LHCN-M2 (cell line): ENCODE results near the gene TMEM86A. TPM values are rescaled to one million over a fixed set of nuclear protein-coding genes. Genes with fewer than 3 reads are reported as not detected.
"Not testable (repeated sequence)": the region's sequence is repeated elsewhere in the genome, so short reads cannot be mapped to it uniquely, and the experiment has no call there.

Experiments
- DNase-seq: peaks from one replicate; pipeline ENCODE4 v3.0.0-alpha.2; 2012; ENCODE audit warnings: low read depth
- polyA plus RNA-seq: library from polyadenylated mRNA; unstranded; fragments of >200 nt; gene quantifications from one replicate; pipeline ENCODE4 v1.2.1, GENCODE V29; 2012; ENCODE audit warnings: missing spikeins
- total RNA-seq: library from RNA; depleted of rRNA; stranded (reverse); fragments of >200 nt; gene quantifications from 2 replicates; pipeline ENCODE4 v1.2.3, GENCODE V29; 2014; rRNA removed

The TMEM86A gene, protein sequence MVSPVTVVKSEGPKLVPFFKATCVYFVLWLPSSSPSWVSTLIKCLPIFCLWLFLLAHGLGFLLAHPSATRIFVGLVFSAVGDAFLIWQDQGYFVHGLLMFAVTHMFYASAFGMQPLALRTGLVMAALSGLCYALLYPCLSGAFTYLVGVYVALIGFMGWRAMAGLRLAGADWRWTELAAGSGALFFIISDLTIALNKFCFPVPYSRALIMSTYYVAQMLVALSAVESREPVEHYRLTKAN
- total RNA-seq = 1.6 and 2.1 TPM in 2 replicates
- 2.1 TPM for polyA plus RNA-seq

DNA sequence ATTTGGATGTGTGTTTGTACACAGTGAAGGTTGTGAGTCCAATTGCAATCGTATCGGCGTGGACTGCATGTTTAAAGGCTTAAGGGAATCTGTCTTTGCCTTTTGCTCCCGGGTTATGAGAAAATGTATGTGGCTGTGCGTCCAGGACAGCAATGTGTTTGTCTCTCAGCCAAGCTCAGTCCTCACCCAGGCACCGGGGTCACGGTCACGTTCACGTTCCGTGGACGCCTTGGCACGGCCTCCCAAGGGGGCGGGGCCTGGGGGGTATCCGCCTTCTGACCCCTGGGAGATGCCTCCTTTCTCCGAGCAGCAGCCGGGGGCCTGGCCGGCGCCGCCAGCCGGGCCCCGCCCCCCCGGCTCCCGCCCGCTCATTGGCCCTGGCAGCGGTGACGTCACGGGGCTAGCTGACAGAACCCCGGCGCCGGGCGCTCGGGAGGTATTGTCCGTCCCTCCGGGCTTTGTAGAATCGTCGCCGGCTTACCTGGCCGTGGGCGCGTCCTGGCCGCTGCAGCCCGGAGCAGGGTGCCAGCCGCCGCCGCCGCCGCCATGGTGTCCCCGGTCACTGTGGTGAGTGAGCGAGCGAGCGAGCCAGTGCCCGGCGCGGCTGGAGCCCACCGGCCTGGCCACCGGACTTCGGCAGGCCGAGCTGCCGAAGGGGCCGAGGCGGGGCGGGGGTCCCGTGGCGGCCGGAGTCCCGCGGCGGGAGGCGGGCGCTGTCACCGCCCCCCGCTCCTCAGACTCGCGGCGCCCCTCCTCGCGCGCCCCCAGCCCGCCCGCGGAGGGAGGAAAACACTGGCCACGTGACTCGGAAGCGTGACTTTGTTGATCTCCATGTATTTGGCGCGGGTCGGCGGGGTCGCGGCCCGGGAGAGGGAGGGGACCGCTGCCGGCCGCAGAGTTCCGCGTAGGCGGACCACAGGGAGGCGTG is at the start of gene TMEM86A:
Gene TMEM86A, plus strand, starts transcription at position 439 of the 928 bp plus-strand sequence. Its CDS starts 108 bp downstream, at position 547.
- DNase-seq = peak; percentile 81

DNA sequence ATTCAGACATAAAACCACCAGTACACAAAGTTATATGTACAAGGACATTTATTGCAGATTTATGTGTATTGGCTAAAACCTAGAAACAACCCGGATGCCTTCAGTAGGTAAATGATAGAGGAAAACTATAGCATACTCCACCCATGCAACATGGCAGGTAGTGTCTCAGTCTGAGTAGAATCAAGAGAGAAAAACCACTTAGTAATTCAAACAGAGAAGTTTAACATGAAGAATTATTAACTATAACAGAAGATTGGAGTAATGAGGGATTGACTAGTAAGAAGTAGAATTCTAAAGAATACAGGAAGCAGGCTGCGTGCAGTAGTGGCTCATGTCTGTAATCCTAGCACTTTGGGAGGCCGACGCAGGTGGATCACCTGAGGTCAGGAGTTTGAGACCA is 48.2 kb upstream of the TMEM86A start:
- DNase-seq = no peak

DNA sequence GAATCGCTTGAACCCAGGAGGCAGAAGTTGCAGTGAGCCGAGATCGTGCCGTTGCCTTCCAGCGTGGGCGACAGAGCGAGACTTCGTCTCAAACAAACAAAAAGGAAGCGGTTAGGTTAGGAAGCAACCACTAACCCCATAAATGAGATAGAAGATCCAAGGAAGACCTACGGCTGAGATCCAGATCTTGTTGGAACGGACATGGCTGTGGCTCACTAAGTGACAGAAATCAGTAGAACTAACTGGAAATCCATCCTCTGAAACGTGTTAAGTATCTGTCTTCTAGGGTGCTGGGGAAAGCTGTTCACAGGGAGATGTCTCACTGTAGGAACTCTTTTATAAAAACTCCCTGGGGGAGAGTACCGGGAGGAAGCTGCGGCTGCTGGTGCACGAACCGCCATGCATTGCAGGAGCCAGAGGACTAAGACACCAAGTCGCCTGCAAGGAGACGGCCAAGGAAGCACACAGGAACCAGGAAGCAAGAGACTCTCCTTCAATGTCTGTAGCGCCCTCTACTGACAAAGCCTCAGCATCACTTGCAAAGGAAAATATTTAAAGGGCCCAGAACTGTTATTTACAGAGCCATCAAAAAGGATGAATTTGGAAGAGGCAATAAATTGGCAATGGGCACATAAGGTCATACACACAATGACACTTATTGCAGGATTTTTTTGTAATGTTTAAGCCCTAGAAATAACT is 47.6 kb upstream of the TMEM86A start:
- DNase-seq = peak; percentile 43

DNA sequence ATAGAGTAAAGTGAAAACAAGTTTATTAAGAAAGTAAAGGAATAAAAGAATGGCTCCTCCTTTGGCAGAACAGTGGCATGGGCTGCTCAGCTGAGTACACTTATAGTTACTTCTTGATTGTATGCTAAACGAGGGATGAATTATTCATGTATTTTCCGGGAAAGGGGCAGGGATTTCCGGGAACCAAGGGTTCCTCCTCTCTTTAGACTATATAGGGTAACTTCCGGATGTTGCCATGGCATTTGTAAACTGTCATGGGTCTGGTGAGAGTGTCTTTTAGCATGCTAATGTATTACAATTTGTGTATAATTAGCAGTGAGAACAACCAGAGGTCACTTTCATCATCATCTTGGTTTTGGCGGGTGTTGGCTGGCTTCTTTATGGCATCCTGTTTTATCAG is 40.9 kb upstream of the TMEM86A start:
- DNase-seq = no peak

DNA sequence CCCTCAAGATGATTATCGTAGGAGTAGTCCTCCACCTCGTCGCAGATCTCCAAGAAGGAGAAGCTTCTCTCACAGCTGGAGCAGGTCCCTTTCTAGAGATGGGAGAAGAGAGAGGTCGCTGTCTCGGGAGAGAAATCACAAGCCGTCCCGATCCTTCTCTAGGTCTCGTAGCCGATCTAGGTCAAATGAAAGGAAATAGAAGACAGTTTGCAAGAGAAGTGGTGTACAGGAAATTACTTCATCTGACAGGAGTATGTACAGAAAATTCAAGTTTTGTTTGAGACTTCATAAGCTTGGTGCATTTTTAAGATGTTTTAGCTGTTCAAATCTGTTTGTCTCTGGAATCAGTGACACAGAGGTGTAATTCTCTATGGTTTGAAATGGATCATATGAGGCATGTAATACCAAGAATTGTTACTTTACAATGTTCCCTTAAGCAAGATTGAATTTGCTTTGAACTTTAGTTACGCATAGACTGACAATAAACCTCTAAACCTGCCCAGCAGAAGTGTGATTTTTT is 33.2 kb upstream of the TMEM86A start:
- not testable (repeated sequence) for DNase-seq

DNA sequence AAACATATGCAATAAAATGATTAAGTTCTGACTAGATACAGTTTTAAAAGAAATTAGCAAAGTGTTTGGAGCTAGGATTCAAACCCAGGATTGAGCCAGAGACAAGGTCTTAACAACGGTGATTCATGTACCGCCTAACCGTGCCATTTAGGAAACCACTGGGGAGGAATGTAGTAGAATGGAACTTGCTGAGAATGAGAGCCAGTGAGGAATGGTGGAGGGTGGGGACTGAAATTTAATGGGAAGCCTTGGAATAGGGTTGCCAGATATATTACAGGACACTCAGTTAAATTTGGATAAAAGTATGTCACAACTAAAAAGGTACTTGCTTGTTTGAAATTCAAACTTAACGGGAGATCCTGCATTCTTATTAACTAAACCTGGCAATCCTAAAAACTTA is 30.4 kb upstream of the TMEM86A start:
- peak; percentile 12 for DNase-seq

DNA sequence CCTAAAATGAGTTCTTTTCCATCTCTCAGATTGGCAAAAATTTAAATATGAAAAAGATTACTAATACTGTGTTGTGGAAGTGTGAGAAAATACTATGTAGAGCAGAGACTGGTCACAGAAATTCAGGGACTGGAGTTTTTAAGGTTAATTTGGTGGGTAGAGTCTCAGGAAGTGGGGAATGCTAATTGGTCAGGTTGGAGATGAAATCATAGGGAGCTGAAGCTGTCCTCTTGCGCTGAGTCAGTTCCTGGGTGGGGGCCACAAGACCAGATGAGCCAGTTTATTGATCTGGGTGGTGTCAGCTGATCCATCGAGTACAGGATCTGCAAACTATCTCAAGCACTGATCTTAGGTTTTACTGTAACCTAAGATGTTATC is 29.4 kb upstream of the TMEM86A start:
- peak; percentile 18 for DNase-seq

DNA sequence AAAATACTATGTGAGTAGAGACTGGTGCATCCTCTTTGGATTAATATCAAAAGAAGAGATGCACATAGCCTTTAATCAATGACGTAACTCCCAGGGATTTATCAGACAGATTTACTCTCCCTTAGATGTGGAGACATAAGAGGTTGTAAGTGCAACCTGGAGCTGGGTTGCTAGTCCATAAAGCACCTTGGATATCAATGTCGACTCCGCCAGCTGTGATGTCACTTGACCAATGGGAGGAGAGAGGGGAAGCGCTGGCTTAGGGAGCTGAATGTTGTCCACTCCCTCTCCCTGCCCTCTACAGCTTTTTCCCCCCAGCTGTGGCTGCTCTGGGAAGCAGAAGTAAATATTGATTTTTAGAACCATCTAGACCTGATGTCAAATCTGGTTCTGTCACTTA is 28.9 kb upstream of the TMEM86A start:
- no peak for DNase-seq

DNA sequence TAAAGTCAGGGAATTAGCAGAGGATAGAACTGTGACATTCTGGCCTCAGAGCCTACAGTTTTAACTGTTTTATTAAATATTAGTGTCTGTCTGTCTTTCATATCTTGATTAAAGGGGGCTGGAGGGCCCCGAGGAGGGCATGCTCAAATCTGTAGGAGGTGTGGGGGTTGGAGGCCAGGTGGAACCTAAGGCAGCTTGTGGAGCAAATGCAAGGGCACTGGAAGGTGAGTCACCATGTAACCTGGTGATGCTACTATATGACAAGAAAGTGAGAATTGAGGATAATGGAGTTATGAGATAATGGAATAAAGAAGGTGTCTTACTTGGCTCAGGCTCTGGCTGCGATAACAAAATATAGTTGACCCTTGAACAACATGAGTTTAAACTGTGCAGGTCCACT is 27.3 kb upstream of the TMEM86A start:
- no peak for DNase-seq

DNA sequence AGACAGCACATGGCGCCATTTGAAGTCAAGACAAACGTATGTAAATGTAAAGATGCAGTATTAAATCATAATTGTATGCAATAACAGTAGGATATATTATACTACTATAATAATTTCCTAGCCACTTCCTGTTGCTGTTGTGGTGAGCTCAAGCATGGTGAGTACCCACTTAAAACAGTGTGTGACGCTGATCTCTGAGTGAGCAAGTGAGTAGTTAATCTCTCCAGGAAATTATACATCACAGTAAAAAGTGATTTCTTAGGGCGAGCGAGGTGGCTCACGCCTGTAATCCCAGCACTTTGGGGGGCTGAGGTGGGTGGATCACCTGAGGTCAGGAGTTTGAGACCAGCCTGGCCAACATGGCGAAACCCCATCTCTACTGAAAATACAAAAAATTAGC is 26.4 kb upstream of the TMEM86A start:
- DNase-seq = peak; percentile 58

DNA sequence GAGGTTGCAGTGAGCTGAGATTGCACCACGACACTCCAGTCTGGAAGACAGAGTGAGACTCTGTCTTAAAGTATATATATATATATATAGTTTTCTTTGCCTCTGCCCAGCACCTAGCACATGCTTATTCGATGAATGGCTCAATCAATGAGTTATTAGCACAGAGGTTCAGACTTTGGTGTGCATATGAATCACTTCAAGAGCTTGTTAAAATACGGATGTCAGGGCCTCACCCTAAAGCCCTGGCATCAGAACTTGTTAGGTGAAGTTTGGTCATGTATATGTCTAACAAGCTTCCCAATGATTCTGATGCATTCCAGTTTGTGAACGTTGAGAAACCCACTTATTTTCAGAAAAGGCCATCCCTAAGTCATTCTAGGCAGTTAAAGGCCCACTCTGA is 21.8 kb upstream of the TMEM86A start:
- no peak for DNase-seq

DNA sequence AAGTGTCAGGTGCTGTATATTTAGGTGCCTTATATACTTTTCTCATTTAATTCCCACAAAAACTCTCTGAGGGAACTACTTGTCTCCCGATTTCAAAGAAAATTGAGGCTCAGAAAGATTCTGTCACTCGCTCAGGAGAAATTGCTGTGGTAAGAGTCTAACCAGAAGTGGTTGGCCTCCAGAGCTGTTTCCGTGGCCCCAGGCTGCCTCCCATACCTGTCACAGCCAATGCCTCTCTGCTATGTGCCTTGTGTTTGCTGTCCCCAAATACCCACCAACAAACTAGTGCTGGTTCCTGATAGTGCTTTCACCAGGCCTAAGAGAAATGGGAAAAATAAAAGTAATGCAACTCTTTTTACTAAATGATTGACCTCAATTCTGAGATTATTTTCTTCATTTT is 21.0 kb upstream of the TMEM86A start:
- no peak for DNase-seq

DNA sequence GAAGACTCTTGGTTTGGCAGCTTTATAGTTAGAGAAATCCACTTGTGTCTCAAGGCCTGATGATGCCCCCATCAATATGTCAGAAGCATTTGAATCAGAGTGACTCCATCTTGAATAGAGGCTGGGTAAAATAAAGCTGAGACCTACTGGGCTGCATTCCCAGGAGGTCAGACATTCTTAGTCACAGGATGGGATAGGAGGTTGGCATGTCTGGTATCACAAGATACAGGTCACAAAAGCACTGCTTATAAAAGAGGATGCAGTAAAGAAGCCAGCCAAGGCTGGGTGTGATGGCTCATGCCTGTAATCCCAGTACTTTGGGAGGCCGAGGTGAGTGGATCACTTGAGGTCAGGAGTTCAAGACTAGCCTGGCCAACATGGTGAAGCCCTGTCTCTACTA is 16.6 kb upstream of the TMEM86A start:
- DNase-seq = not testable (repeated sequence)

DNA sequence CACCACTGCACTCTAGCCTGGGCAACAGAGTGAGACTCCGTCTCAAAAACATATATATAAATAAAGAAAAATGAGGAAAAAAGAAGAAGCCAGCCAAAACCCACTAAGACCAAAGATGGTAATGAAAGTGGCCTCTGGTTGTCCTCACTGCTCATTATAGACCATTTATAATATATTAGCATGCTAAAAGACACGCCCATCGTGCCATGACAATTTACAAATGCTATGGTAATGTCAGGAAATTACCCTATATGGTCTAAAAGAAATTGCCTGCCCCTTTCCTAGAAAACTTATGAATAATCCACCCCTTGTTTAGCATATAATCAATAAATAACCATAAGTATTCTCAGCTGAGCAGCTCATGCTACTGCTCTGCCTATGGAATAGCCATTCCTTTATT is 16.1 kb upstream of the TMEM86A start:
- no peak for DNase-seq

DNA sequence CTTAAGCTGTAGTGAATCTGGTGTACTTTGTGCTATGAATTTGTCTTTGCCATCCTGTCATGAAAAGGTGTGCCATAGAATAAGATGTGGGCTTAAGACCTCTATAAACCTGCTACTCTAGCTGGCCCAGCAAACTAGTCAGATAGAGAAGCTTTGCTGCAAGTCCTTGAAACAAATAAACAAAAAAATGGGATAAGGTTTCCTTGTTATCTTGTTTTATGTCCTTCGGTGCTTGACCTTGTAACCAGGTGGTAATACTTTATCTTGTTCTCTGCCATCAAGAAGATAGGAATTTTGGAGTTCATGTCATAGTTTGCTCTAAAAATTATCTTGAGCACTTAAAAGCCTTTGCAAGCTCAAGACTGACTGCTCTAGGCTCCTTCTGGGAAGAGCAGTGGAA is 14.3 kb upstream of the TMEM86A start:
- DNase-seq = no peak

DNA sequence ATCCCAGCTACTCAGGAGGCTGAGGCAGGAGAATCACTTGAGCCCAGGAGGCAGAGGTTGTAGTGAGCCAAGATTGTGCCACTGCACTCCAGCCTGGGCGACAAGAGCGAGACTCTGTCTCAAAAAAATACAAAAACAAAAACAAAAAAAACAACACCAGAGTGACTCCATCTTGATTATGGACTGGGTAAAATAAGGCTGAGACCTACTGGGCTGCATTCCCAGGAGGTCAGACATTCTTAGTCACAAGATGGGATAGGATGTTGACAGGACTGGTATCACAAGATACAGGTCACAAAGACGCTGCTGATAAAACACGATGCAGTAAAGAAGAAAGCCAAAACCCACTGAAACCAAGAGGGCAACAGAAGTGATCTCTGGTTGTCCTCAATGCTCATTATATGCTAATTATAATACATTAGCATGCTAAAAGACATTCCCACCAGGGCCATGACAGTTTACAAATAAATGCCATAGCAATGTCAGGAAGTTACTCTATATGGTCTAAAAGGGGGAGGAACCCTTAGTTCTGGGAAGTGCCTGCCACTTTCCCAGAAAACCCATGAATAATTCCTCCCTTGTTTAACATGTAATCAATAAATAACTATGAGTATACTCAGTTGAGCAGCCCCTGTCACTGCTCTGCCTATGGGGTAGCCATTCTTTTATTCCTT is 7.0 kb upstream of the TMEM86A start:
- DNase-seq = not testable (repeated sequence)

DNA sequence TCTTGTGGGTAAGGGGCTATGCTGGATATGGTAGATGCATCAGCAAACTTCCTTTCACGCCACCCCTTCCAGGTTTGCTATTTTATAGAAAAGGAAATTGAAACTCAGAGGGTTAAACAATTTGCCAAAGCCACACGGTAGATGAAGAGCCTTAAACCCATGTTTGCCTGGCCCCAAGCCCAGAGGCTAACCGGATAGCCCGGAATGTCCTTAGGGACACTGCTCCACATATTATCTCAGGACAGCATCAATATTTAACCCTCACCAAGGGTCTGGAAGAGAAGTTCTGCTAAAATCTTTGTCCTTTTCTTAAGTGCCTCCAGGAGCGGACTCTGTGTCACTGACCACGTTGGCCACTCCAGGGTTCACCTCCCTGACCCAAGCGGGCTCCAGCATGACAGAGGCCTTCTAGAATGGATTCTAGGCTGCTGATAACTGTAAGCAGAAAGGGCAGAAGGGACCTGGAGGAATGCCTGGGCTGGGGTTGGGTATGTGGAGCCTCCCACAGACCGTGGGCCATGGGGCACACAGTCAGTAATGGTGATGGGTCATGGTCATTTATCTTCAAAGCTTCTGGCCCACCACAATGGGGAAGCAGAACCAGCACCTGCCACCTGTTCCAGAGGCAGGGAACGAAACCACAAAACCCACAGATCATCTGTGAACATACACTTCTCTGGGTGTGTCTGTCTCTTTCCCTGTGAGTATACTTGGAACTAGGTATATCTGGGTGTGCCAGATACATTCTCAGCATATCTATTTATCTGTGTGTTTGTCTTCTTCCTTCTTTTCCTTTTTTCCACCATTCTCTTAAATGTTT is 5.4 kb upstream of the TMEM86A start:
- DNase-seq = no peak

DNA sequence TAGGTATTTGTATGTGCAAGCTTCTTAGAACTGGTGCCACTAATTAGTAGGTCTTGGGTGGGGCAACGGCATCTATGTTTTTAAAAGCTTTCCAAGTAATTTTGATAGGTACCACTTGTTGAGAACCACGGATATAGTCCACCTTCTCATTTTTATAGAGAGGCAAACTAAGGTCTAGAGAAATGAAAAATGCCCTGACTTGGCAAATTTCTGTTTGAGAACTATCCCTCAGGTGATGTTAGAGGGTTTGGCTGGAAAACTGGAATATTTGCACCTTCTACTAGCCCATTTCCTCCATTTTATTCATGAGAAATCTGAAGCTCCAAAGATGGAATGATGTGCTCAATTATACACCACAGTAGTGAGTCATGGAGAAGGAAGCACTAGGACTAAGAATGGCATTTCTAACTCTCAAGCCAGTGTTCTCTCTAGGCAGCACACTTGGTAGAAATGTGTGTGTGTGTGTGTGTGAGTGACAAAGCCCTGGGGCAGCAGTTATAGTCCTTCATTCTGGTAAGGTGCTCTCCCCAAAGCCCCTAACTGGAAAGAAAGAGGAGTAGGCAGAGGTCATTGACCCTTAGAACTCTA is 1.8 kb upstream of the TMEM86A start:
- DNase-seq = peak; percentile 55

DNA sequence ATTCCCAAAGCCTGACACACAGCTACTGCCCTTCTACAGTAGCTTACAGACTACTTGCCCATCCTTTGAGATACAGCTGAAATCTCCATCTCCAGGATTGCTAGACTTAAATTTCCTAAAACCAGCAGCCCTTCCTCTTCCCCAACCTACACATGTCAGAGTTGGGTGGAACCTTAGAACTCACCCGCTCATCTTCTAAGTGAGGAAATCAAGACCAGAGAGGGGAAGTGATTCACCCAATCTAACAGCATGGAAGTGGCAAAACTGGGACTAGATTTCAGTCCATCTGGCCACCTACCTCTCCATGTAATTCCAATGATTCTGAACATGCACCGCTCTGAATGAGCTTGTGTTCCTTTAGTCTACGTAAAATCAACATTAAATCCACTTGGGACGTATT is 1.0 kb upstream of the TMEM86A start:
- no peak for DNase-seq

DNA sequence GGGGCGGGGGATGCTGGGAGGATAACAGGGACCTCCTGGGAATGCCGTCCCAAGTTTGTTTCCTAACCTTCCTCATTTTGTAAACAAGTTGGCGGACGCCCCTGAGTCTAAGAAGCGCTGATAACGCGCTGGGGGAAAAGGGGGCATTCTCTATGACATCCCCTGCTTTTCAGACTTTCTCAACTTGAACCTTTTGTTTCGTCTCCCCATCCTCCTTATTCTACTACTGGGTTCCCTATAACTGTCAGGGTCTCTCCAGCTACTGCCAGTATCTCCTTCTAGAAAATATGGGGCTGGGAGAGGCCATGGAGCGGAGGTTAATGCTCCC is 654 bp downstream of the TMEM86A start:
- no peak for DNase-seq
